ENCODE measurements around the gene AMPD1.
A peak's percentile ranks its signal among the peaks of the same experiment; 100 is the strongest.

Gene AMPD1

GRCh38 chr1:114695430-114696058 is at the start of gene AMPD1:
TSS of gene AMPD1 (minus strand) at chr1:114695546. CDS start at chr1:114695471, 75 bp downstream.
- DNase-seq (ENCODE audit: low spot score), result no peak

- DNase-seq (ENCODE audit: low spot score), result no peak
These were observed 46.8 kb upstream of the AMPD1 start for GRCh38 chr1:114741963-114742746.

GRCh38 chr1:114740331-114740730 is 45.0 kb upstream of the AMPD1 start:
- no peak for DNase-seq (ENCODE audit: low spot score)

DNA sequence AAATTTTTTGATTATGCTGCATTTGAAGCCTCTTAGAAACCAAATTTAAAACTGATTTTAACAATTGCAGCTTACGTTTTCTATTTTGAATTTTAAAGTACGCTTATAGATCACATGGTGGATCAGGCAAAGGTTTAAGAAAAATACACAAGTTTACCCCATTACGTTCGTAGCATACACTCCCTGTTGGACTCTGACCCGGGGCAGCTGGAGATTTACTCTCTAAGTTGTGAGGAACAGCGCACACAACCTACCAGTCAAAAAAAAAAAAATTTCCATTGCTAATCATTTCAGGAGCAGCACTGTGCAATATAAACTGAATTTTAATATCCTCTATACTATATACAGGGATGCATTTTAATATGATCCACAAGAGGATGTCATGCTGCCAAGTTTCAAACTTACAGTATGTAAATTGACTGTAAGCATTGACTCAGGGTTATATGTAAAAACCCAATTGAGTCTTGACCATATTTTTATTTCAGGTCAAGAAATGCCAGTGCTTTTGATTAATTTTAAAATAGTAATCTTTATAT is 42.0 kb upstream of the AMPD1 start:
- no peak for DNase-seq (ENCODE audit: low spot score)

DNA sequence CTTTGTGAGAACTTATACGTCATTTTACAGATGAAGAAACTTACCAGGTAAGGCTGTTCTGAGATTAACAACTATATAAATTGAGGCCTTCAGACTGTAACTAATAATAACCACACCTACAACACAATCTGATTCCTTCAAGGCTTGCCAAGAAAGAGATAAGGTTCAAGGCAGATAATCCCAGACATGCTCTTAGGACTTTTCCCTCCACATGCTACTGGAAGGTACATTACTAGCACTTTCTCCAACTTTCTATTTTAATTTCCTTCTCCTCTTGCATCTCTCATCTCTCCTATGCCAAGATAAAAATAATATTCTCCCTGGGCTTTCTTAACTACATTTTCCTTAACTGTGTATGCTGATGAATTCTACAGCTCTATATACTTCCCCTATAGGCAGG is 40.1 kb upstream of the AMPD1 start:
- DNase-seq (ENCODE audit: low spot score), result no peak

GRCh38 chr1:114729782-114730181 is 34.4 kb upstream of the AMPD1 start:
- no peak for DNase-seq (ENCODE audit: low spot score)

DNA sequence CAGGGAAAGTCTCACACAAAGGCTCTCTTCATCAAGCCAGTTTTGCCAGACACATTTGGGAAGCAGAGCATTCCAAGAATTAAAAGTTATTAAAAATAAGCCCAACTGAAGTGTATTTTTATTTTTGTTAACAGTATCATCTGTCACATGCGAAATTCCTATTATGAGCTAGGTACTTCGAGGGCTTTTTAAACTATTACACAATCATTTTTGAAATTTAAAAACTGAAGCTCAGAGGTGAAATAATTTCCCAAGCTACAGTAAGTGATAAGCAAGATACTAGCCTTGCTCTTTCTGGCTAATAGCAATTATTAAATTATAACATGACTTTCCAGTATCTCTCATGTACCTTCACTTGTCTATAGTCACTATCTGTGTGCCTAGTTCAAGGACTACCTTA is 33.2 kb upstream of the AMPD1 start:
- no peak for DNase-seq (ENCODE audit: low spot score)

DNA sequence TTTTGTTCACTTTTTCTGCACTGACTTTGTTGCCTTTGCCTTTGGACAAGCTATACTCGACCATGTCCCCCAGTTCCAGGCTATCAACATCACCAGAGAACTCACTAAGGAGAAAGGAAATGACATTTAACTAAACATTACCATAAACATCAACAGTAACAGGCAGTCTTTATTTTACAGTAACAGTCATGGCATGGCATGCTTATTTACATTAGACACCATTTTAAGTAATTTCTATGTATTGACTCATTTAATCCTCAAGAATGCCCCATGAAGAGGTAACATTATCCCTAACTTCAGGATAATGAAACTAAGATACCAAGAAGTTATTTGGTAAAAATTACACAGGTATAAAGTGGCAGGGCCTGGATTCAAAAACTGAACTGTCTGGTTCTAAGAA is 29.9 kb upstream of the AMPD1 start:
- no peak for DNase-seq (ENCODE audit: low spot score)

DNA sequence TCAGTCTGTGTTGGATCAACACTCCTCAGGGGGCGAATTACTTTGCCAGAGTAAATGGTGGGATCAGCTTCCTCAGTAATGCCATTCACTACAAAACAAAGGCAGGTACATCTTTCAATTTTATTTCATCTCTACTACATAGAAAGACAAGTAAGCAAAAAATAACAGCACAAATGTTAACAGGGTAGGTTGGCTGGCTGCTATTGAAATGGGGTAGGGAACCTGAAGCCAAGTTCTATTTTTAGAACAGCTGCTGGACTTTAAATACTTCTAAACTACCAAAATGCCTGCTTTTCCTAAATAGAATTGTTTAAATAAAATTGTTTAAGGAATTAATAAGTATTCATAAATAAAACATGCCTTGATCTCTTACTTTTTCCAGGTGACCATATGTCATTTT is 28.6 kb upstream of the AMPD1 start:
- no peak for DNase-seq (ENCODE audit: low spot score)

- no peak for DNase-seq (ENCODE audit: low spot score)
These were observed 28.1 kb upstream of the AMPD1 start for GRCh38 chr1:114723457-114723856.

DNA sequence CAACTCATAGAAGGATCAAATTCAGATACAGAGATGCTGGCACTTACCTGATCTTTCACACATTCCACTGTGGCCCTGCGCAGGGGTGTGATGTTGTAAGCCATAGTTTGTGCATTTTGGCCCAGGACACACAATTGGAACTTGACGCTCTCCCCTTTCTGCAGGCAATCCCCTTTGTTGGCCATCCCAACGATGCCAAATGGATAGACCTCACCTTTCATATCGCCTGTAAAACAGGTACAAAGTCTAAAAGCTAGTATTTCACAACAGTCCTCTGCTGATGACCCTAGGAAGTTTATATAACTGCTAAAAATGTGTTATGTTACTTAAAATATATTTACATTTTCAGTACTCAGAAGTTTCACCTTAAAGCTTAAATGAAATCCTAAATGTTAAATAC is 25.1 kb upstream of the AMPD1 start:
- no peak for DNase-seq (ENCODE audit: low spot score)

GRCh38 chr1:114719424-114719787 is 24.1 kb upstream of the AMPD1 start:
- DNase-seq (ENCODE audit: low spot score), result no peak

DNA sequence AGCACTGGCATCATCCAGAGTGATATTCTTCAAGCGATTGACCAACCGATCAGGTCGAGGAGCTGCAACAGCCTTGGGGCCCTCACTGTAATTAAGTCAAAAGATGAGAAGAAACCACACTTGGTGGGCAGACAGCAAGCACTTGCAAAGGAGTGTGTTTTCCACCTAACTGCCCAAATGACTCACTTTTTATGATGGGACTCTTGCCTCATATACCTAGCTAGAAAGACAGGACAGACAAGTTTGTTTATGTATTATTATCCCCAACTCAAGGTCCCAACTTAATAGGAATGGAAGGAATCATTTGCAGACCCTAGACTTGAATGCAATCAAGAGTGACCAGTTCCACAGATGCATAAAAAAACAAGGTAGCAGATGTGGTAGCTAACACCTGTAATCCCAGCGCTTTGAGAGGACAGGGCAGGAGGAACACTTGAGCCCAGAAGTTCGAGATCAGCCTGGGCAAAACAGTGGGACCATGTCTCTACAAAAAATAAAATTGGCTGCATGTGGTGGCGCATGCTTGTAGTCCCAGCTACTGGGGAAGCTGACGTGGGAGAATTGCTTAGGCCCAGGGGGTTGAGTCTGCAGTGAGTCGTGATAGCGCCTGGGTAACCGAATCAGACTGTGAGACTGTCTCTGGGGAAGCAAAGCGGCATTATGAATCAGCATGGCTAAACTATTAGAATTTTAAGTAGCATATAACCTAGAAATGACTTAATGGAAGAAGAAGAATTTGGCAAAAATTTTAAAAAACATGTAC is 23.5 kb upstream of the AMPD1 start:
- DNase-seq (ENCODE audit: low spot score), result no peak

- peak; percentile 90 for DNase-seq (ENCODE audit: low spot score)
These were observed 21.2 kb upstream of the AMPD1 start, which contains the start of gene NRAS for GRCh38 chr1:114716304-114717170. TSS of gene NRAS (minus strand) at chr1:114716771. CDS start at chr1:114716160, 611 bp downstream.

DNA sequence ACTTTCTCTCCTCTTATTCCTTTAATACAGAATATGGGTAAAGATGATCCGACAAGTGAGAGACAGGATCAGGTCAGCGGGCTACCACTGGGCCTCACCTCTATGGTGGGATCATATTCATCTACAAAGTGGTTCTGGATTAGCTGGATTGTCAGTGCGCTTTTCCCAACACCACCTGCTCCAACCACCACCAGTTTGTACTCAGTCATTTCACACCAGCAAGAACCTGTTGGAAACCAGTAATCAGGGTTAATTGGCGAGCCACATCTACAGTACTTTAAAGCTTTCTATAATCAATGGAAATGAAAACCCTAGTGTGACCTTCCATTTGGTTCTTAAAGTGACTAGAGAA is 20.6 kb upstream of the AMPD1 start:
- no peak for DNase-seq (ENCODE audit: low spot score)

DNA sequence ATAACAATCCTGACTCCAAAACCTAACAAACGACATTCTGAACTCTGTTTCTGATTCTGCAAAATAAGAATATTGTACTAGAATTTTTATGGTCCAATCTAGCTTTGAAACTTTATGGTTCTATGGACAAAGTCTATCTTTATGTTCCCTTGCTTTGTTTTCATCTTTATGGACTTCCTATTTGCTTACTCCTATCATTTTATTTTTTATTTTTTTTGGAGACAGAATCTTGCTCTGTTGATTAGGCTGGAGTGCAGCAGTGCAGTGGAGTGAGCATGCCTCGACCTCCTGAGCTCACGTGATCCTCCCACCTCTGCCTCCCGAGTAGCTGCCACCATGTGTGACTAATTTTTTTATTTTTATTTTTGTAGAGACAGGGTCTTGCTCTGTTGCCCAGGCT is 17.6 kb upstream of the AMPD1 start:
- DNase-seq (ENCODE audit: low spot score), result no peak

DNA sequence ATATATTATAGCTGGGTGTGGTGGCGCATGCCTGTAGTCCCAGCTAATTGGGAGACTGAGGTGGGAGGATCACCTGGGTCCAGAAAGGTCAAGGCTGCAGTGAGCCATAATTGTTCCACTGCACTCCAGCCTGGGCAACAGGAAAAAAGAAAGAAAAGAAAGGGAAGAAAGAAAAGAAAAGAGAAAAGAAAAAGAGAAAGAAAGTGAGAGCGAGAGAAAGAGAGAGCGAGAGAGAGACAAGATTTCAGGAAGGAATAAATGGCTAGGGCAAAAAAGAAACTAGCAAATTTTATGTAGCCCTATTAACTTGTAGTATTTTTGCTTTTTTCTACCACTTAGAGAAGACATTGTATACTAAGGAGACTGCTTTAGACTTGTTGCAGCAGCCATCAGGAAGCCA is 15.0 kb upstream of the AMPD1 start:
- DNase-seq (ENCODE audit: low spot score), result no peak

DNA sequence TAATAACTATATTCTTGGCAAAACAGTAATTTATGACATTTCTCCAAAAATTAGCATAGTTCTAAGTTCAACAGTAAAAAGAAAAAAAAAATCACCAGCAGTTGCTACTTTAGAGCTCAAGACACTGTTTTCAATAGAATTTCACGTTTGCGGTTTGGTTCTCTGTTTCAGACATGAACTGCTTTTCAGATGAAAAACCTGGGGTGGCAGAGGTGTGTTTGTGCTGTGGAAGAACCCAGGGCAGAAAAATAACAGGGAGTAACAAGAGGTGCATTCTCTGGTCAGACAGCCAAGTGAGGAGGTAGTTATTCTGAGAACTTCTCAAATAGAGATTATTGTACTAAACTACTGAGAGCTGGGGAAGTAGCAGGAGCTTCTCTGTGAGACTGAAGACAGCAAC is 12.3 kb upstream of the AMPD1 start:
- no peak for DNase-seq (ENCODE audit: low spot score)

DNA sequence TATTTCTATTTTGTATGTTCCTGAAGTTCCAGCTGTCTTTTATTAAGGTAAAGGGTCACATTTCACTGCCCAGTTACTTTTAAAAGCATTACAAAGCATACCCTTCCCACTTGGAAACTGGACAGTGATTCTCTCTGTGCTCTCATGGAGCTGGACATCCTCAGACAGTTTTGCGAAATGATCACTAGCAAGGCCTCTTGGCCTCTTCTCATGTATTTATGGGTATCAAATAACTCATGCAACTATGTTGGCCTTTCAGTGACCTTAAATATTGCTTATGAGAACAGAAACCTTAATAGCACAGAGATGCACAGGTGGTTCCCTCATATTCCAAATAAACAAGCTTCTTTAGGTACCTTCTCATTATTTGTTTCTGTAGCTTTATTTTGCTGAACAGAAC is 7.9 kb upstream of the AMPD1 start:
- no peak for DNase-seq (ENCODE audit: low spot score)

- no peak for DNase-seq (ENCODE audit: low spot score)
These were observed 7.4 kb upstream of the AMPD1 start for GRCh38 chr1:114702737-114703136.

DNA sequence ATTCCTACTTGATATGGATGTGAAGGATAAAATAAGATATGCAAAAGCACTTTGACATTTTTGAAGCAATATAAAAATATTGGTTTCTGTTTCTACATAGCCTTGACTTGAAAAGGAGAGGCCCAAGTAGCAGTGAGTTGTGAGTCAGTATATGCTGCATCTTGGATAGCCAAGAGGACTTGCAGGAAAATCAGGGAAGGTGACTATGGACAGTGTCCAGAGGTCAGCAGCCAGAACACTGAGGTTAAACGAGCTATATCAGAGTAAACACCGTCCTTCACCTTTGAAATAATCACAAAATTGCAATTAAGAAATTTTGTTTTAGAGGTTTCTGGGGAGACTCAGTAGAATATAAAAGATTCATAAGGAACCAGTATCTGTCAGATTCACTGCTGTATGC is 6.6 kb upstream of the AMPD1 start:
- no peak for DNase-seq (ENCODE audit: low spot score)

DNA sequence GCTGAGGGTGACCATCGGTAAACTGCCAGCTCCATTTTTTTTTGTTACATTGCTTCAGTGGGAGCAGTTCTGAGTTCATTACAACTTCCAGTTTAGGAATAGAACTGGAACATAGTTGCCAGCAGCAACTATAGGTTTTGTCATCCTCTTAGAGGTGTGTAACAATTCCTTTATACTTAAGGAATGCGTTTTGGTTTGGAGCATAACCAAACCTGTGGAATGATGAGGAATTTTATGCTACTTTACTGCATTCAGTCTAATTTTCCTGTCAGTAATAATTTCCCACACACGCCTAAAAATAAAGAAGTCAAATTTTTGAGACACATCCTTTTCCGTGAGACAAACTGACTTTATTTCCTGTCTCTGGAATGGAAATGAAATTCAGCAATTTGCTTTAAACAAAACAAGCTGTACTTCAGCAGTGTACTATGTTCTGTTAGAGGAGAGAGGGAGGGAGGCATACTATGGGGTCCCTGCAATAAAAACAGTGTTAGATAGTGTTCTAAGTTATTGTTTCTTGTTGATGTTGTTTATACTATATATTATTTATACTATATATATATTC is 4.8 kb upstream of the AMPD1 start:
- DNase-seq (ENCODE audit: low spot score), result peak; percentile 45

All from putamen (tissue), 1 donor.